D721Med (cell line): Measurements from ENCODE around the gene OR10H3.

Experiments
- DNase-seq: peaks from one replicate; pipeline ENCODE4 v3.0.0; 2011; ENCODE audit warnings: low spot score; ENCODE audit not compliant: insufficient read length
- FAIRE-seq: peaks from 2 replicates; lab custom pipeline; 2011; peaks lifted over from hg19 to GRCh38; lab: Jason Lieb, UNC
- CTCF ChIP-seq: IDR thresholded peaks from 2 replicates; pipeline ENCODE4 v1.5.1; 2012; ENCODE audit warnings: mild to moderate bottlenecking, control low read depth; ENCODE audit not compliant: insufficient read depth; ENCODE audit errors: missing control alignments

Gene OR10H3

GRCh38 chr19:15737722-15738121, at the start of gene OR10H3:
OR10H3 (plus strand) TSS chr19:15737985; CDS start chr19:15741393, 3,408 bp downstream.
- no peak for TF ChIP-seq CTCF
- FAIRE-seq (no peak), DNase-seq (no peak)

DNA sequence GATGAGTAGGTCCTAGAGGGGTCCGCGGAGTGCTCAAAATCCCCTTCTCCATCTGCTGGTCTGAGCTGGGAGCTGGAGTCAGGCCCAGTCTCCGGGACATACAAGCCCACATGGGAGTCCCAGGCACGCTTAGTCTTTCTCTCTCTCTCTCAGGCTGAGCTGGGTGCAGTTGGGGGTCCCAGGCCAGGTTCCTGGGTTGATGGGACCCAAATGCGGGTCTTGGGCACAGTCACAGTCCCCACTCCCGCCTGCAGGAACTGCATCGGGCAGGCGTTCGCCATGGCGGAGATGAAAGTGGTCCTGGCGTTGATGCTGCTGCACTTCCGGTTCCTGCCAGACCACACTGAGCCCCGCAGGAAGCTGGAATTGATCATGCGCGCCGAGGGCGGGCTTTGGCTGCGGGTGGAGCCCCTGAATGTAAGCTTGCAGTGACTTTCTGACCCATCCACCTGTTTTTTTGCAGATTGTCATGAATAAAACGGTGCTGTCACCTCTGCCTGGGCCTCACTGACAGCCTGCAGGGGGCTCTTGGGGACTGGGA, 41.1 kb upstream of the OR10H3 start:
- FAIRE-seq (no peak), DNase-seq (no peak)
- TF ChIP-seq CTCF = no peak

- no peak for TF ChIP-seq CTCF
- FAIRE-seq (no peak), DNase-seq (no peak)
Observed at GRCh38 chr19:15701757-15702533, 35.8 kb upstream of the OR10H3 start.

- DNase-seq (no peak), FAIRE-seq (no peak)
- peak; percentile 1 for TF ChIP-seq CTCF
Observed at GRCh38 chr19:15702534-15702930, 35.3 kb upstream of the OR10H3 start.

DNA sequence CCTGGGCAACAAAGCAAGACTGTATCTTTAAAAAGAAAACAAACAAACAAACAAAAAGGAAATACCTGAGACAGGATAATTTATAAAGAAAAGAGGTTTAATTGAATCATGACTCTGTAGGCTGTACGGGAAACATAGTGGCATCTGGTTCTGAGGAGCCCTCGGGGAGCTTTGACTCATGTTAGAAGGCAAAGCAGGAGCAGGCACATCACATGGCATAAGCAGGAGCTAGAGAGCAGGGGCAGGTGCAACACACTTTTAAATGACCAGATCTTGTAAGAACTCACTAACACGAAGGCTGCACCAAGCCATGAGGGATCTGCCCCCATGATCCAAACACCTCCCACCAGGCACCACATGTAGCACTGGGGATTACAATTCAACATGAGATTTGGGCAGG, 23.1 kb upstream of the OR10H3 start:
- FAIRE-seq (no peak), DNase-seq (no peak)
- no peak for TF ChIP-seq CTCF

DNA sequence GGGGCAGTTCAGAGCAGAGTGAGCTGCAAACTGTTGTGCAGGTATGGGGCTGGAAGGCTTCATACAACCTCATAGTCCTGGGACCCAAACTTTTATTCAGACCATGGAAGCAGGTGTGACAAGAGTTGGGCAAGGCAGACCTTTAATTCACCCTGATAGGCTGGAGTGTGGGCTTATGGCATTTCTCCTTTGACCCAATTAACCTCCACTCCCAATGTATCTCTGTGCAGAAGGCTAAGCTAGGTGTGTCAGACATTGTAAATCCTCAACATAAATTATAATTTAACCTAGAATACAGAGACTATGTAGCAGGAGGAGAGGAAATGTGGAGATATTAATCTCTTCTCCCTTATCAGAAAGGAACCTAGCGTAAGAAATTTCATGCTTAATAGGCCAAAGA, 22.1 kb upstream of the OR10H3 start:
- FAIRE-seq (no peak), DNase-seq (no peak)
- no peak for TF ChIP-seq CTCF

DNA sequence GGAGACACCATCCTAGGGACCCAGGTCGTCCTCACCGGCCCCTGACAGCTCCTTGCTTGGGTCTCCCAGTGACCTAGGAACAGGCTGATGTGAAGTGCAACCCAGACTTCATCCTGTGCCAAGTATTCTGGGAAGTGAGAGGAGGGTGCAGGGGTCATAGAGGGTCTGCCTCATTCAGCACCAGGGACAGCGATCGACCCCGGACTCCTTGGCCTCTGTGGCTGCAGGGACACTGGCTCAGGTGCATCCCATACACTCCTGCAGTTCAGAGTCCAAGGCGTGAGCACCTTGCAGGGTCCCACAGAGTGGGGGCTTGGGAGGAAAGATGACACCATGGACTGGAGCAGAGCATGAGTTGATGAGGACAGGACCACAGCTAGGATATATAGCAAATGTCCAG, 20.0 kb upstream of the OR10H3 start:
- FAIRE-seq = no peak
- no peak for DNase-seq
- TF ChIP-seq CTCF = no peak
